ENCODE data around the gene OR2T35.
"Not testable (repeated sequence)": the region's sequence is repeated elsewhere in the genome, so short reads cannot be mapped to it uniquely, and the experiment has no call there.

OR2T35 gene, protein sequence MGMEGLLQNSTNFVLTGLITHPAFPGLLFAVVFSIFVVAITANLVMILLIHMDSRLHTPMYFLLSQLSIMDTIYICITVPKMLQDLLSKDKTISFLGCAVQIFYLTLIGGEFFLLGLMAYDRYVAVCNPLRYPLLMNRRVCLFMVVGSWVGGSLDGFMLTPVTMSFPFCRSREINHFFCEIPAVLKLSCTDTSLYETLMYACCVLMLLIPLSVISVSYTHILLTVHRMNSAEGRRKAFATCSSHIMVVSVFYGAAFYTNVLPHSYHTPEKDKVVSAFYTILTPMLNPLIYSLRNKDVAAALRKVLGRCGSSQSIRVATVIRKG

DNA sequence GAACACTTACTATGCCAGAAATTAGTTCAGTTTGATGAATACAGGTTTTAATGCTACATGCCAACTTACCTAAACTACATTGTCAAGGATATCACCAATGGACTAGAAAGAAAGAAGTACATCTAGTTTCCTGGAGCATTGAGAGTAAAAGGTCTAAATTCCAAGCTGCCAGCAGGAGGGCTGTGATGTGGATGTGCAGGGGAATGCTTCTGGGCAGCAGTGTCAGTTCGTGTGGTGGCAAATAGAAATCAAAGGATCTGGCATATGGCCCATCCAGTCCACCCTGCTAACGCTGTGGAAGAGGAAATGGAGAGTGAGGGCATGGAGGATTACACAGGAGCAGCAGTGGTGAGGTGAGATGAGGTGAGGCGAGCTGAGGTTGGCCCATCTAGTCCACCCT is at the start of gene OR2T35:
Gene OR2T35, minus strand, starts transcription at position 101 of the 400 bp plus-strand sequence. CDS start 6,020 bp downstream, outside the sequence.
- TF ChIP-seq GATA3, GATA2 (IDR thresholded peaks at IDR 0.05; ENCODE audit: low read depth, low read length): not testable (repeated sequence)

DNA sequence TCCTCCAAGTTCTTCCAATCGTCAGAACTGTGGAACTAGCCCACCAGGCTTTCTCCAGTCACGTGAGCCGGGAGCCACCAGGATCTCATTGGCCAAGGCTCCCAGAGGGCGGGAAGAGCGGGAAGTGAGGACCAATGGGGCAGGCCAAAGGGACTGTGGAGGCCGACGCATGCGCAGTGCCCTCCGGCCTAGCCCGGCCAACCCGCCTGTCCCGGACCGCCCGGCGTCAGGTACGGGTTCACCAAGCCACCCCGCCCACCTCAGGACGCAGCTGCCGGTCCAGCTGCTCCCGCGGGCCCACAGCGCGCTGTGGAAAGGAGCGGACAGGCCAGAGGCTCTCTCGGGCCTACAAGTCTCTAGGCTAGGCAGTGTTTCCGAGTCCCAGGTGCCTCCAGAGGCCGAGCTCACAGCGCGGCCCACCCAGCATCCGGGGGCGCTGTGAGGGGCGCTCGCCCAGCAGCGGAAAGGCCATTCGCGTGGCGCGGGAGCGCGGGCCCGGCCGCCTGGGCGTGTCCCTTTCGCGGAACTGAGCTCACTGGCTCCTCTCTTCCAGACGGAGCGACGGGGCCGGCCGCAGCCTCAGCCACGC is 46.6 kb upstream of the OR2T35 start:
- no peak for TF ChIP-seq GATA3 (IDR thresholded peaks at IDR 0.05; ENCODE audit: low read depth, low read length)
- no peak for TF ChIP-seq GATA2 (IDR thresholded peaks at IDR 0.05; ENCODE audit: low read depth, low read length)

DNA sequence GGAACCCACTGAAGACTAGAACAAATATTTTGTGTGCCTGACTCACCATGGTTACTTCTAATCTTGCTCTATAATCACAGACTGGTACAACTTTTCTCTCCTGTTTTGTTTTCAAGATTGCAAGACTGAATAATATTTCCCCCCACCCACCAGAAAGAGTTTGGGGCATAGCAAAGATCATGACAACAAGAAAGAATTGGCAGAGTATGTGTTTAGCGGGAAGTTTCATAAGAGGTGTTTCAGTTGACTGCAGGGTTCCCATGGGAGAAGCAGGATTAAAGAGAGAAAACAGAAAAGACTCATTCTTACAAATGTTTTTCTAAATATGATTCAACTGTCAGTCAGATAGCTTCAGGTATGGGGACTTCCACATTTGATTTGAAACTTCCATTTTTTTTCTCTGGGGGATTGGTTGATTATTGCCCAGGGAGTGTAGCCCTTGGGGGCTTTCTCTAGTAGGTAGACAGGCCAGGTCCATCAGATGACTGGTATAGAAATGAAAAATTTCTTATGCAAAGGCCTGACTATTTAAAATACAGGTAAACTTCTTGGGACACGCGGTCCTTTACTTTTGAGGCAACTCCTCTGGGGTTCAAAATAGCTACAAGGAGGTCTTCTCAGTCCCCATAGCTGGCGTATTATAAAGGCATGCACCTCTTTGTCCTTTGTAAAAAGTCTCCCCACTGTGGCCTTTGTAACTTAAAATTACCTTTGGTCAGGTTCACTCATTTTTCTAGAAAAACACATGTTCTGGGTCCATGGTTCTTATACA is 43.6 kb upstream of the OR2T35 start:
- TF ChIP-seq GATA3 (IDR thresholded peaks at IDR 0.05; ENCODE audit: low read depth, low read length) (no peak), GATA2 (IDR thresholded peaks at IDR 0.05; ENCODE audit: low read depth, low read length) (no peak)

DNA sequence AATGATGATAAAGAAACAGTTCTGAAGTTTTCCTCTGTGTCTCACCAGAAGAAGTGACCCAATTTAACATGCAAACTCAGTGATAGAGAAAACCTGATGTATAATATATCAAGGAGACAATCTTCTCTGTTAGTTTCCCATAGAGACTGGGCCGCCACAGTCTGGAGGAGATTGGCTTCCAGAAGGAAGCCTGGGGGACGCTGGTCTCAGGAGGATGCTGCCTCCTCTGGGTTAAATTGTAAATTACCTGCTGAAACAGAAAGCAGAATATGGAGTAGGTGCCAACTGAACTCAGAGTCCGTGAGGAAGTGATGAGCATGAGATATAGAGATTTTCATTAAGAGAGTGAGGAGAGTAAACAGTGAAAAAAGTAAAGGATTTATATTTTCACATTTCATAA is 41.7 kb upstream of the OR2T35 start:
- TF ChIP-seq GATA3 (IDR thresholded peaks at IDR 0.05; ENCODE audit: low read depth, low read length) (no peak), GATA2 (IDR thresholded peaks at IDR 0.05; ENCODE audit: low read depth, low read length) (no peak)

DNA sequence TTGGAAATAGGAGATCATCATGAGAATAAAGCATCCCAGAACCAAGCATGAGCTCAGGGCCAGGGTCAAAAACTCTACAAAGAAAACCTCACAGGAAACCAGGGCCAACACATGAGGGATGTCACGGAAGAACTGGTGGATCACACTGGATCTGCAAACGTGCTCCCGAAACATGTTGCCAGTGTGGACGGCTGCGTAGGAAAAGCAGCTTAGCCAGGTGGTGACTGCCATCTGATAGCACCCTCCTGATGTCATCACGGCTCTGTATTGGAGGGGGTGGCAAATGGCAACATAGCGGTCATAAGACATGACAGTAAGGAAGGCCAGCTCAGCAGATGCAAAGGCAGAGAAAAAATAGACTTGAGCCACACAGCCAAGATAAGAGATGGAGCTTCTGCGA is 36.6 kb upstream of the OR2T35 start:
- TF ChIP-seq GATA2 (IDR thresholded peaks at IDR 0.05; ENCODE audit: low read depth, low read length) (no peak), GATA3 (IDR thresholded peaks at IDR 0.05; ENCODE audit: low read depth, low read length) (no peak)

DNA sequence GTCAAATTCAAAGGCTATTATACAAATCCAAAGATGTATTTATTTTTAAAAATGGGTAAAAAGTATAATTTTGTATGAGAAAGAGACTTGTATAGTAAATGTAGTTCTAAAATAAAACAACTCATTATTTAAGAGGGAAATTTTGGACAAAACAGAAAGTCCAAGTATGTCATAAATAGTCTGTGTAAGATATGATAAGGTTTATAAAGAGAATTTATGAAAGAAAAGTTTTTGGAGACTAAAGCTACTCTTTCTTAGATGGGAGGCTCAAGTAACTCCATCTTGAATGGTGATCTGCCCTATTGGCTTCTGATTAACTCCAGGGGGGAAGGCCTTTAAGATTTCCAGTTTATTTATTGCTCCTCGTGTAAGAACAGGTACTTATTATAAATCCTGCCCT is 24.9 kb upstream of the OR2T35 start:
- TF ChIP-seq GATA2 (IDR thresholded peaks at IDR 0.05; ENCODE audit: low read depth, low read length), result no peak
- no peak for TF ChIP-seq GATA3 (IDR thresholded peaks at IDR 0.05; ENCODE audit: low read depth, low read length)

DNA sequence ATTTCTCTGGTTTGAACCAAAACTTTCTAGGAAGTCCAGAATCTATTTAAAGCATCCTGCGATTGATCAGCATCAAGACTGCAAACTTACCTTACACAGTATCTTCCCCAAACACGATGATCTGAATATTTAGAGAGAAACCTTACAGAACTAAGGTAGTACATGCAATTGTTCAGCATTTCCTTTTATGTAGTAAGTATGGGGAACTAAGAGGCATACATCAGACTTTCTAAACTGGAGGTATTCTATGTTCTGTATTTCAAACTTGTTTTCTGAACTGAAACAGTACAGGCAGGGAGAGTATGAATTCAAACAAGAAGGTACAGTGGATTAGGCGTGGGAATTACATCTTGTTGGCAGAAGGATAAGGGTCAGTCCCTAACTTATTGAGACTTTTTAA is 10.3 kb upstream of the OR2T35 start, which contains the start of gene OR2T27:
Gene OR2T27, minus strand, starts transcription at position 175 of the 400 bp plus-strand sequence. CDS start 4,644 bp downstream, outside the sequence.
- not testable (repeated sequence) for TF ChIP-seq GATA3, GATA2 (IDR thresholded peaks at IDR 0.05; ENCODE audit: low read depth, low read length)

DNA sequence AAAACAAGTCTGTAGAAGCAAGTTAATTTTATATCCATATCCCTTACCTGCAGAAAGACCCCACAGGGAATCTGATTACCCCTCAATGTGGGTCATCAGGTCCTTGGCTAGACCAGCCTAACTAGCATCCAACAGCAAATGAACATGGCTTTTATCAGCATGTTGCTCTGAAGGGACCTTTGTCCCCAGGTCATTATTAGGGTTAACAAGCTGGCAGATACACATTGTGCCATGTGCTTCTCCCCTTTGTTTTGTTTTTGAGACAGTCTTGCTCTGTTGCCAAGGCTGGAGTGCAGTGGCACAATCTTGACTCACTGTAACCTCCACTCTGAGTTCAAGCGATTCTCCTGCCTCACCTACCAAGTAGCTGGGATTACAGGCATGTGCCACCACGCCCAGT is 10.1 kb downstream of the OR2T35 start, which contains the start of gene OR2T11:
Gene OR2T11, minus strand, starts transcription at position 101 of the 400 bp plus-strand sequence. CDS start 7,963 bp downstream, outside the sequence.
- not testable (repeated sequence) for TF ChIP-seq GATA3, GATA2 (IDR thresholded peaks at IDR 0.05; ENCODE audit: low read depth, low read length)

DNA sequence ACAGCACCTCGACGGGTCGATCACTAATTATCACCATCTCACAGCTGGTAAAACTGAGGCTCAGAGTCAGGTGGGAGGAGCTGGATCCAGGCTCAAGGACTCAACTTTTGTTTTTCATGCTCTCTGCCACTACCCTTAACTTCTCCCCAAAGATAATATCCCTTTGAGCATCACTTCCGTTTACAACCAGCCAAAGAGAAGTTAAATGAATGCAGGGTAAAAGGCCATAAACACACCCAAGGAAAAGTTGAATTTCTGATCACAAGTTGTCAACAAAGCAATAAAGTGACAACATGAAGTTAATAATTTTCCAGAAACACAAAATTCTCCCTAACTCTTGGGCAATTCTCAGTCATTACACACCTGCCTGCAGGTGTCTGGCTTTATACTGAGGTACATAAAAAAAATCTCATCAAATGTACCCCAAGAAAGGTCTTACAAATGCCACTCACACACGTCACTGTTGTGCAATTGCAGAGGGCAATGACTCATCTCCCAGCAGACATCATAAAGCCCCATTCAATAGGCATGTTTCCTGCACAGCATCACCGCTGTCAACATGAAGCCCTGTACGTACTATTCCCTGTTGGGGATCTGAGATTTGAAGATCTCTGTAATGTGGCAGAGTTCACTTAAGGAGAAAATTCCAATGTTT is 13.6 kb downstream of the OR2T35 start:
- TF ChIP-seq GATA2 (IDR thresholded peaks at IDR 0.05; ENCODE audit: low read depth, low read length), result no peak
- TF ChIP-seq GATA3 (IDR thresholded peaks at IDR 0.05; ENCODE audit: low read depth, low read length), result no peak

DNA sequence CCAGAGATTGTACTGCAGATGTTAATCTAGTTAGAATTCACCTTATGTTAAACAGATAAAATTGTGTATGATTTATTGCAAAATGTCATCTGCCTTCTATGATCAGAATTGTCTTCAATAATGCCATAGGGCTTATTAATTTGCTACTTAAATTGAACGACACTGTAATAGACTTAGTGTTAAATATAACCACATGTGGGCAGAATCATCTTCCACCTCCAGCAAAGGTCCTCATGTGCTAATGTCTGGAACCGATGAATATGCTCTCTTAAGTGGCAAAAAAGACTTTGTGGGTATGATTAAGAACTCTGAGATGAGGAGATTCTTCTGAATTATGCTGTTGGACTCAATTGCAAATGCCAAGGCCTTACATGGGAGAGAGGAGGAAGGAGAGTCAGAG is 14.5 kb downstream of the OR2T35 start:
- TF ChIP-seq GATA2 (IDR thresholded peaks at IDR 0.05; ENCODE audit: low read depth, low read length), result no peak

DNA sequence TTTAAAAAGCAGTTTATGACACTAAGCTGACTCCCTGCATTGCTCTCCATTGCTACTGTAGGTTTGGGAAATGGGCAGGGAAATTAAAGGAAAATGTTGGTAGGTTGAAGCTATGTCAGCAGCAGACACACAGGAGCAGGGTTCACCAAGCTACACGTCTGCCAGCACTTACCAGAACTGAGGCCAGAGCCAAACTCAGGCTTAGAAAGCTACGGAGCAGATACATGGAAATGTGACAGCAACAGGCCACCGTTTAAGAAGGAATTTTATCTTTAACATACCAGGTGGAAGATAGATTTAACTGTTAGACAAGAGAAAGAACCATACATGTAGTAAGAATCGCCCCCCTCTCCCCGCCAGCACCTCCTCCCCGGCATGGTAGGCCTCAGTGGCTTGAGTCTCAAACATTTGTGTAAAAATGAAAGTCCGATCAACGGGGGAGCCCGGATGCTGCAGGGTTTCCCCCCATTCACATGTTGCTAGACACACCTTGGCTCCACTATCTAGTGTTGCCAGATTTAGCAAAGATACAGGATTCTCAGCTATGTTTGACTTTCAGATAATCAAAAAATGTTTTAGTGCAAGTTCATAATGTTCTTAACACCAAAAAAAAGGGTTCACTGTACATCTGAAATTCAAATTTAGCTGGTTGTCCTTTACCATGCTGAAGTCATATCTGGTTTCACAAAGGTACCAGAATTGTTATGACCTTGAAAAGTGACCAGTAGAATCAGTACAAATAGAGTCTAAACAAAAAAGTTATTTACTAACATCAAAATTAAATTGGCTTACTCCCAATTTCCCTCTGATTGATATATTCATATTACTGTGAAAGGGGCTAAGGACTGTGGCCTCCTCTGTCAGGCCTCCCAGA is 16.9 kb downstream of the OR2T35 start:
- no peak for TF ChIP-seq GATA3 (IDR thresholded peaks at IDR 0.05; ENCODE audit: low read depth, low read length)
- no peak for TF ChIP-seq GATA2 (IDR thresholded peaks at IDR 0.05; ENCODE audit: low read depth, low read length)

DNA sequence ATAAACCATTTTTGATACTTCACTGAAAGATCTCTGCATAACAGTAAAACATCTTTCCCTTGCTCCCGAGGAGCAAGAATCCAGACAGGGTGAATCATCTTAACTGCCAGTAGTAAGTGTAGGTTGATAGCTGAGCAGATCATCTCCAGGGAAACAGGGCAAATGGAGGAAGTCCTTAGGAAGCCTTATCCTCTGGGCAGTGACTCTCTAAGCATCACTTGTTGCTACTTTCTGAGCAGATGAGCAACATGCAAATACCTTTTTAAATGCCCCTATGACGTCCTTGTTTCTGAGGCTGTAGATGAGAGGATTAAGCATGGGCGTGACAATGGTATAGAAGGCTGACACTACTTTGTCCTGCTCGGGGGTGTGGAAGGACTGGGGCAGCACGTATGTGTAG is 19.1 kb downstream of the OR2T35 start:
- TF ChIP-seq GATA2 (IDR thresholded peaks at IDR 0.05; ENCODE audit: low read depth, low read length) (no peak), GATA3 (IDR thresholded peaks at IDR 0.05; ENCODE audit: low read depth, low read length) (no peak)

DNA sequence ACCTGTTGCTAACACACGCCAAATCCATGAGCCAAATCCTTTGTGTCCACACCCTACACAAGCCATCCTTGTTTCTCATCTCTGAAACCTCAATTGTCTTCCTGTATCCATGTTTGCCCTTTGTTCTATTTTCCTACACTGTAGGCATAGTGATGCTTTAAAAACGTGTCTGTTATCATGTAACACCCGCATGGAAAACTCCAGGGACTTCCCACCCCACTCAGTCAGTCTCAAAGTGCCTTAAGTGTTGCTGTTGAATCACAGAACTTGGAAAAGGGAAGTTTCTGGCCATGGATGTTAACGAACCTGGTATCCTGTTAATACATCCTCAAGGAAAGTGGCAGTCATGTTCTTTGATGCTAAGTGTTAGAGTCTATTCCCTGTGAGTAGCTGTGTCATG is 19.9 kb downstream of the OR2T35 start:
- TF ChIP-seq GATA2 (IDR thresholded peaks at IDR 0.05; ENCODE audit: low read depth, low read length) (no peak), GATA3 (IDR thresholded peaks at IDR 0.05; ENCODE audit: low read depth, low read length) (no peak)
